Adrenal gland (tissue), 5 donors: ENCODE results near the gene TEX11.

Experiments used
- POLR2A ChIP-seq, 2 donors: fragments of 450-650 bp; IDR thresholded peaks; one replicate each; pipeline ENCODE4 v1.6.1; 2017; ENCODE audit warnings: antibody characterized with exemption in 2 of 2, mild to moderate bottlenecking in 2 of 2, moderate library complexity in 1 of 2
- TF ChIP-seq, protein P1 (sequence below), 6 experiments: fragments of 450-650 bp in 4 of 6; fragments of 200-600 bp in 2 of 6; sonication (generic) in 1 of 6; IDR thresholded peaks; 1 replicate in 5 of 6; 2 replicates in 1 of 6; pipeline versions ENCODE4 v1.5.1 to v1.8.0; 2016 to 2021; ENCODE audit warnings: antibody characterized with exemption in 6 of 6, mild to moderate bottlenecking in 2 of 6, moderate library complexity in 1 of 6
- donor health status: DM: no; HTN: no; CAD: no.

DNA sequence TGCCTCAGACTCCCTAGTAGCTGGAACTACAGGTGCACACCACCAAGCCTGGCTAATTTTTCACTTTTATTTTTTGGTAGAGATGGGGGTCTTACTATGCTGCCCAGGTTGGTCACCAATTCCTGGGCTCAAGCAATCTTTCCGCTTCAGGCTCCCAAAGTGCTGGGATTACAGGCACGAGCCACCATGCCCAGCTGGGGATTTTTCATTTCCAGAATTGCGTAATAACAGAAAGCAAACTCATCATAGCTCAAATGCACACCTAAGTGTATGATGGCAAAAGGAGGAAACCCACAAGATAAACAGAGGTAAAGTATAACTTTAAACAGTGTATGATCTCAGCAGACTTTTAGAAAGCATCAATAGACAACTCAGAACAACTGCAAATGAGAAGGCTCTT lies 56.2 kb downstream of the TEX11 start:
- TF ChIP-seq, protein P1, sequence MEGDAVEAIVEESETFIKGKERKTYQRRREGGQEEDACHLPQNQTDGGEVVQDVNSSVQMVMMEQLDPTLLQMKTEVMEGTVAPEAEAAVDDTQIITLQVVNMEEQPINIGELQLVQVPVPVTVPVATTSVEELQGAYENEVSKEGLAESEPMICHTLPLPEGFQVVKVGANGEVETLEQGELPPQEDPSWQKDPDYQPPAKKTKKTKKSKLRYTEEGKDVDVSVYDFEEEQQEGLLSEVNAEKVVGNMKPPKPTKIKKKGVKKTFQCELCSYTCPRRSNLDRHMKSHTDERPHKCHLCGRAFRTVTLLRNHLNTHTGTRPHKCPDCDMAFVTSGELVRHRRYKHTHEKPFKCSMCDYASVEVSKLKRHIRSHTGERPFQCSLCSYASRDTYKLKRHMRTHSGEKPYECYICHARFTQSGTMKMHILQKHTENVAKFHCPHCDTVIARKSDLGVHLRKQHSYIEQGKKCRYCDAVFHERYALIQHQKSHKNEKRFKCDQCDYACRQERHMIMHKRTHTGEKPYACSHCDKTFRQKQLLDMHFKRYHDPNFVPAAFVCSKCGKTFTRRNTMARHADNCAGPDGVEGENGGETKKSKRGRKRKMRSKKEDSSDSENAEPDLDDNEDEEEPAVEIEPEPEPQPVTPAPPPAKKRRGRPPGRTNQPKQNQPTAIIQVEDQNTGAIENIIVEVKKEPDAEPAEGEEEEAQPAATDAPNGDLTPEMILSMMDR (IDR thresholded peaks at IDR 0.05): no peak
- TF ChIP-seq POLR2A (IDR thresholded peaks at IDR 0.05): no peak
